Mucosa of descending colon (tissue), 3 donors: ENCODE data around the gene DACT1. TPM values are rescaled to one million over a fixed set of nuclear protein-coding genes. Genes with fewer than 3 reads are reported as not detected.

Source experiments
- ATAC-seq: fragments of 200-7000 bp; cut with Tn5 transposase; one replicate; pipeline ENCODE4 v1.9.1; 2020; ENCODE audit warnings: mild to moderate bottlenecking, moderate library complexity
- DNase-seq, 3 donors: peaks; one replicate each; pipeline ENCODE4 v3.0.0-alpha.2; 2020
- H3K36me3 ChIP-seq: fragments of 200-600 bp; one replicate; pipeline ENCODE4 v1.8.0; 2021; ENCODE audit warnings: low read depth, mild to moderate bottlenecking
- H3K4me1 ChIP-seq: fragments of 200-600 bp; one replicate; pipeline ENCODE4 v1.8.0; 2021; ENCODE audit warnings: low read depth, mild to moderate bottlenecking
- H3K4me3 ChIP-seq: fragments of 200-600 bp; one replicate; pipeline ENCODE4 v1.8.0; 2021; ENCODE audit warnings: mild to moderate bottlenecking
- H3K9me3 ChIP-seq: fragments of 200-600 bp; one replicate; pipeline ENCODE4 v1.8.0; 2021; ENCODE audit warnings: mild to moderate bottlenecking
- CTCF ChIP-seq: fragments of 200-600 bp; IDR thresholded peaks from one replicate; pipeline ENCODE4 v1.8.0; 2022; ENCODE audit warnings: antibody characterized with exemption, mild to moderate bottlenecking
- intact Hi-C, 2 donors: fragments of 100-400 bp; cut with DNase I in 1 of 2; cut with micrococcal nuclease in 1 of 2; formaldehyde crosslinking; loops; one replicate each; pipeline versions ENCODE4 v1.11.0 to v1.11.1; 2022; cut with DNase I, micrococcal nuclease
- total RNA-seq, 3 donors: library from RNA; stranded (reverse); fragmentation: NEBNext Ultra II Directional in 2 of 3; extraction: Animal tissue kit (Norgen Biotek cat#: 25700) in 2 of 3; gene quantifications; one replicate each; pipeline versions ENCODE4 v1.2.1 to v1.2.4, GENCODE V29; 2021 to 2023
- donor health status: DM: no; HTN: no; CAD: no; lungs with moderate emphysema.
- donor health status: DM: no; HTN: no; CAD: no.
- donor health status: DM: no; HTN: yes; CAD: no.

Gene DACT1
- total RNA-seq, 3 donors from 2014 or later: 2.3 to 7.2 (median 3.0) TPM

- TF ChIP-seq CTCF: no peak
- no peak for DNase-seq
These were observed 38.8 kb upstream of the DACT1 start for GRCh38 chr14:58598804-58599525.

GRCh38 chr14:58599707-58600106, 38.1 kb upstream of the DACT1 start:
- intact Hi-C loops: no loop called here
- Histone ChIP-seq H3K4me3 (no peak overlapping the region), H3K4me1 (no peaks in the 10 kb centered on the region), H3K36me3 (no peaks in the 10 kb centered on the region), H3K9me3 (no peaks in the 10 kb centered on the region)
- no peak for DNase-seq
- no peak for ATAC-seq
- no peak for TF ChIP-seq CTCF

More at GRCh38 chr14:58598804-58599525, 38.8 kb upstream of the DACT1 start:
- Histone ChIP-seq H3K36me3 (no peaks in the 10 kb centered on the region), H3K9me3 (no peaks in the 10 kb centered on the region), H3K4me3 (no peak overlapping the region), H3K4me1 (no peaks in the 10 kb centered on the region)
- ATAC-seq: no peak
- intact Hi-C loops: no loop called here

- intact Hi-C loops: no loop called here
- no peak for TF ChIP-seq CTCF
- Histone ChIP-seq H3K4me1 (no peaks in the 10 kb centered on the region), H3K36me3 (no peaks in the 10 kb centered on the region), H3K9me3 (no peaks in the 10 kb centered on the region), H3K4me3 (no peak overlapping the region)
- no peak for ATAC-seq
- DNase-seq: no peak
These were observed 32.3 kb upstream of the DACT1 start for GRCh38 chr14:58605465-58605864.

GRCh38 chr14:58607131-58607951, 30.4 kb upstream of the DACT1 start:
- Histone ChIP-seq H3K36me3 (no peaks in the 10 kb centered on the region), H3K9me3 (no peaks in the 10 kb centered on the region), H3K4me1 (no peaks in the 10 kb centered on the region), H3K4me3 (no peak overlapping the region)
- ATAC-seq (peak; percentile 18), DNase-seq (no peak)
- TF ChIP-seq CTCF: no peak
- intact Hi-C loops: no loop called here

GRCh38 chr14:58607952-58608317, 29.8 kb upstream of the DACT1 start:
- H3K36me3 ChIP-seq: no peaks in the 10 kb centered on the region
- H3K4me3 ChIP-seq: no peak overlapping the region
- TF ChIP-seq CTCF: no peak
- no peaks in the 10 kb centered on the region for H3K9me3 ChIP-seq
- intact Hi-C loops: no loop called here
- no peaks in the 10 kb centered on the region for H3K4me1 ChIP-seq
- DNase-seq: no peak
- ATAC-seq: no peak
